Skeletal muscle cell (primary cell): ENCODE results near the gene CACNA1S.
A peak's percentile ranks its signal among the peaks of the same experiment; 100 is the strongest.

Source experiments
- DNase-seq: peaks from one replicate; pipeline ENCODE4 v3.0.0-alpha.2; 2010; ENCODE audit warnings: low read depth
- H3K4me3 ChIP-seq: 2 replicates; pipeline ENCODE4 v1.5.1; 2011; ENCODE audit warnings: low read depth, mild to moderate bottlenecking, control low read depth, low read length, moderate library complexity

The CACNA1S gene

DNA sequence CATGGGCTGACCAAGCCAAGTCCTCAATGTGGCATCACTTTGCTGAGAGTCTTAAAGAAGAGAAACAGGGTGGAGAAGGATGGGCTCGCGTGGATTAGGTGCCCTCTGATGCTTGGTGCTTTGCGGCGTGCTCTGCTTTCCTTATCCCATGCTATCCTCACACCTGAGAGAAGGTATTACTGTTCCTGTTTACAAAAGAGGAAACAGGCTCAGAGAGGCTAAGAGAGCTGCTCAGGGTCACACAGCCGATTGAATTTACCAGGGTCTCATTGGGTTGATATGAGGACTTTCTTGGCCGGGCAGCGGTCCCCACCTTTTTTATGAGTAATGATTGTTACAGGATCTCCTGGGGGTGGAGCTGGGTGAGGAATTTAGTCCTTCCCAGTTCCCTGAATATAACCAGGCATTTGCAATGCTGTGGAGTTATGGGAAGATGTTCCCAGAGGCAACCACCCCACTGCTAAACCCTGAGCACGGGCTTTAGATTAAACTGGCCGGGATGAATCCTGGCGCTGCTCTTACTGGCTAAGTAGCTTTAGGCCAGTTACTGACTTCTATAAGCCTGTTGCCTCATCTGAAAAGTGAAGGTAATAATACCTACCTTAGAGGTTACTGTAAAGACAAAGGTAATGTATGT is 10.2 kb upstream of the CACNA1S start:
- no peak overlapping the region for H3K4me3 ChIP-seq
- no peak for DNase-seq

DNA sequence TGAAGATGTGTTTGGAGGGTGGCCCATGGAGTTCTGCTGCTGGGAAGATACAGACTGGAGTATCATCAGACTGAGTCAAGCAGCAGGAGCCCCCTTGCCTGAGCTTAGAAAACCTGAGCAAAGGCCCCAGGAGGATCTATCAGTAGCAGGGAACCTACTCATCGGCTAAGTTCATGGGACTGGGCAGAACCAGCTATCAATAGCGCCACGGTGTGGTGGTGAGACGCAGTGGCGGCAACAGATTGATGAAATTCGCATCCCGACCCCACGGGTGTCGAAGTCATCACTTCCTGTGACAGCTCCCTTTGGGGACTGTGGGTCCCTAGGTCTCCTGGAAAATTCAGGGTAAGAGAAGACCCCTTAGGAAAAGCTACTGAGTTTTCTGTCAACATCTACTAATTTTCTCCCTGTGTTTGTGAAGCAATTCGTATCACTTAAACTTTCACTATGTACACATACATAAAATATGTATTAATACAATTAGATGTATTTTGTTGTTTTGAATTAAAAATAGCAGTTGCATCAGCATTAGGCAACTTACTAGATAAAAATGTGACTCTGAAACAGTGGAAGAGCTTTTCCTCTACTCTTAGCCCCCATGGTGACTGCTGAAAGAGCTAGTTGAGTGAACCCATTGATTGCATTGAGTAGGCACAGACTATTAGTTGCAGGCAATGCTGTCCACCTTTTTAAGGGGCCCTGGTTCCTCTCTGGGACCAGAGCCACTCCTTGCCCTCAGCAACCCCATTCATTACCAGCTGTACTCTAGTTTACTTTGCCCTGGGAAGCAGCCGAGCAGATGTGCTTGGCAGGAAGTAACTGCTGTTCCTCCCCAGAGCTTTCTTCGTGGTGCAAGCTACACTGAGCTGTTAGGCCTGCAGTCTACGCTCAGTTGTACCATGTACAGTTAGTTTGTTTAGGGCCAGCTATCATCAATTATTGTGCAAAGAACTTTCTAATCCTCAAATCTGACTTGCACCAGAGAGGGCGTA is 7.3 kb upstream of the CACNA1S start:
- no peak overlapping the region for H3K4me3 ChIP-seq
- DNase-seq, result no peak

DNA sequence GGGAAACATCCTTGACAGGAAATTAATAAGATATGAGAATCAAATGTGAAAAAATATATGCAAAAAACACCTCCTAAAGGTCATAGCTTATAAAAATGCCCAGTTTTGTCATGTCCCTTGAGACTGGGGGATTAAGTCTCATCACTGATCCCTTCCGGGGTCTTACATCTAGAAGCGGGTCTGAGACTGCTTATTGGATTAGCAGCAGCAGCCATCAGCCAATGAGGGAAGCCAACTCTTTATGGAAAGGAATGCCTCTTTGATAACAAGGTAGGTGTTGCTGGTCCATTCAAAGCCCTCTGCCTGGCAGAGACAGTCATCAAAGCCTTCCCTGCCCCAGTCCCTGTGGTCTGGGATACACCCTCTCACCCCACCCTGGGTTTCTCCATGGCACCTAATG is 3.9 kb upstream of the CACNA1S start:
- DNase-seq, result no peak
- no peak overlapping the region for H3K4me3 ChIP-seq

DNA sequence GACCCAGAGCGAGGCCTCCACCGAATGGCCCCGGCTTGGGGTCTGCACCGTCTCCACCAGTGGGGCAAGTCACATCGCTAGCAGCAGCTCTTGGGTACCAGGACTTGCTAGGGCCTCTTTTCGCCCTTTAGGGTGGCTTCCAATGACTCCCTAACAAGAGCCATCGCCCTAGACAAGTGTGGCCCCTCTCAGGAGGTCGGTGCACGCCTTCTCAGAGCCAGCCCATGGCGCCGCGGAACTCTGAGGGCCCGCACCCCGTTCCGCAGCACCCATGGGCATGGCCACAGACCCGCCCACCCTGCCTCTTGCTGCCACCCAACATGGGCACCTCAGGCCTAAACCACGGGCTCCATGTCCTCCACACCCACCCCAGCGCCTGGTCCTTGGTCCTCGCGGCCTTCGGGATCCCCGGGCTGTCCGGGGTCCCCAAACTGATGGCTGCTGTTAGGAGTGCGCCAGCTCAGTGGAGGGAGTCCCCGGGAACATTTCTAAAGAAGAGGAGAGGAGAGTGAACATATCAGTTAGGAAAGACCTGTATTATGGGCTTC is 3.2 kb upstream of the CACNA1S start:
- H3K4me3 ChIP-seq, result no peak overlapping the region
- DNase-seq, result no peak

DNA sequence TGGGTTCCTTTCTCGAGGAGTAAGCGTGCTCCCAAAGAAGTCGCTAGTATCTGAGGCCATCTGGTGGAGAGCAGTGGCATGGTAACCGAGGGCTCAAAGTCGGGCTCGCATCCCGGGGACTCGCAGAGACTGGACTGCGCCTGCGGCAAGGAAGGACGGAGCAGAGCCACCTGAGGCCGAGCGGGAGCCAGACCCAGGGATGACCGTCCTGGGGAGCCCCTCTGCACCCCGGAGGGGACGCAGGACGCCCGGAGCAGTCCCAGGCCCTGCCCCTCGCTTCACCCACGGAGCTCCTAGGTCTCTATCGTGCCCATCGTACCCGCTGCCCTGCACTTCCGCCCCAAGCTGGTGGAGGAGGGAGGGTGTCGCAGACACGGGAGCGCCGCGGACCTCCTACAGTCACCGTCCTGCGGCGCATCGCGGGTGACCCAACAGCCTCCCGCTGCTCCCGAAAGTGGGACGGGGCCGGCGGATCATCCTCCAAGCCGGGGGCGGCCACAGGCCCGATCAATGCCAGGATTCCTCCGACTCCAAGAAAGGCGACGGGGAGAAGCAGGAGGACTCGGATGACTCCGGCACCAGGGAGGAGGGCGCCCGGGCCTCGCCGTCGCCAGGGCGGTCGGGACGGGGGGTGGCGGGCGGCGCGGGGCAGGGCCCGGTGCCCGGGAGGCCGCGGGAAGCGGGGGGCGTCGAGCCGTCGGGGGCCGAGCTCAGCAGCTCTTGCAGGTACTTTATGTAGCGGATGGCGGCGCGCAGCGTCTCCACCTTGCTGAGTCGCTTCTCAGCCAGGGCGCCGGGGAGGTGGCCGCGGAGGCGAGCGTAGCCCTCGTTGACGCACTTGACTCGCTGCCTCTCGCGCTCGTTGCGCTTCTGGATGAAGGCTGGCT is 2.3 kb upstream of the CACNA1S start:
- peak overlapping the region; percentile 57 for H3K4me3 ChIP-seq
- peak; percentile 45 for DNase-seq

DNA sequence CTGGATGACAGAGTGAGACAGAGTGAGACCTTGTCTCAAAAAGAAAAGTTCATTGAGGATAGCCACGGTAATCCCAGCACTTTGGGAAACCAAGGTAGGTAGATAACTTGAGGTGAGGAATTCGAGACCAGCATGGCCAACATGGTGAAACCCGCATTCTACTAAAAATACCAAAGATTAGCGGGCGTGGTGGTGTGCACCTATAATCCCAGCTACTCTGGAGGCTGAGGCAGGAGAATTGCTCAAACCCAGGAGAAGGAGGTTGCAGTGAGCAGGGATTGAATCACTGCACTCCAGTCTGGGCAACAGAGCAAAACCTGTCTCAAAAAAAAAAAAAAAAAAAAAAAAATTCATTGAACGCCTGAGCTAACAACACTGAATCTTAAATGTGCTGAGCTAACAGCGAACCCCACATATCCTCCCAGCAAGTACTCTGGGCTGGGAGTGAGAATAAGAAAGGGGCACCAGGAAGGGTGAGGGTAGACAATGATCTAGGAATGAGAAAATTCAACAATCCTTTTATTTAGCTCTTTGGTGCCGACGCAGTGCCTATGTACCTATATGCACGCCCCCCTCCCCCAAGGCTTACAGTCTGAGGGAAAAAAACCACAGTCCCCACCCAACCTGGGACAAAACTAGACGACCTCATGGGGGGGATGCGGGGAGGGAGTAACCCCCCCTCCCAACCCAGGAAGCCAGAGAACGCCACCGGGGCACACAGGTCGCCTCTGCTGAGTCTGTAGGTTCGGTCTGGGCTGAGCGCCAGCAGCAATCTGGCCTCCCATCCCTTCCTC is 1.4 kb upstream of the CACNA1S start:
- H3K4me3 ChIP-seq, result peak overlapping the region; percentile 57
- no peak for DNase-seq

DNA sequence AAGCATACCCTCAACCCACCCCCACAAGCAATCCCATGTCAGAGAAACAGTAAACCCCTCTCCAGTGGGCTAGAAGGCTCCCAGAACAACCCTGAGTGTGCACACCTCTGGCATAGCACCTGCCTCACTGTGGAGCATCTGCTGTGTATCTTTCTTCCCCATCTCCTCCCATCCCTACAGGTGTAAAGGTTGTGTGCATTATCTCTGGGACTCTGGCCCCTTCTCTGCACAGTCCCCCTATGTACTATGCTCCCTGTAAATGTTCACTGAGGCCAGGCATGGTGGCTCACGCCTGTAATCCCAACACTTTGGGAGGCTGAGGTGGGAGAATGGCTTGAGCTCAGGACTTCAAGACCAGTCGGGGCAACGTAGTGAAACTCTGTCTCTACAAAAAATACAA is 700 bp upstream of the CACNA1S start:
- H3K4me3 ChIP-seq, result no peak overlapping the region
- DNase-seq, result no peak

DNA sequence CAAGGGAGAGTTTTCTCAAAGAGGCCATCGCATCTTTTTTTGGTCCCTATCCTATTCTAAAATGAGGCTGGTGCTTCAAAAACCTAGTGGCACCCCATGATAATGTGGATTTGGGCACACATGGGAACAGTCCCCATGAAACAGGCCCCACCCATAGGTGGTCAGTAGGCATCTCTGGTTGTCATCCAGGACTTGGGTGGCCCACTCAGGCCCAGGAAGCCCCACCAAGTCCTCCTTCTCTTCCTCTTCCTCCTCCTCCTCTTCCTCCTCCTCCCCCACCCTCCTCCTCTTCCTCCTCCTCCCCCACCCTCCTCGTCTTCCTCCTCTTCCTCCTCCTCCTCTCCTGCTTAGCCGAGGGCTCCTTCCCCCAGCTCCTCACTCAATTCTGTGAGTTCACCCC is 554 bp downstream of the CACNA1S start:
- no peak for DNase-seq
- H3K4me3 ChIP-seq, result no peak overlapping the region

DNA sequence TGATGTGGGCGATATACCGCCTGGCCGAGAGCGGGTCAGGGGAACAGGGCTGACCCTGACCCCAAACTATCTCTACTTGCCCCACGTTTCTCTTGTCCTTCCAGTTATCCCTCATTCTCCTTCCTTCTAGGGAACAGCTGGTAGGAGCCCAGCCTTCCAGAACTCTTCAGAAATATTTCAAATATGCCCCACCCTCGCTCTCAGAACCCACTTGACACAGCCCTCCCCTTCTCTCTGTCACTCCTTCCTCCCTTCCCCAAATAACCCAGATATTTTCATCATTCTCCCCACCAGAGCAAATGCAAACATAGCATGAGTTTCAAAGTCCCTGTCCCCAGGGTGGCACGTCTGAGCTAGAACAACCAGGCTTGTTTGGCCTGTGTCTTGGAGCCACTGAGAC is 1.1 kb downstream of the CACNA1S start:
- no peak for DNase-seq
- no peak overlapping the region for H3K4me3 ChIP-seq

DNA sequence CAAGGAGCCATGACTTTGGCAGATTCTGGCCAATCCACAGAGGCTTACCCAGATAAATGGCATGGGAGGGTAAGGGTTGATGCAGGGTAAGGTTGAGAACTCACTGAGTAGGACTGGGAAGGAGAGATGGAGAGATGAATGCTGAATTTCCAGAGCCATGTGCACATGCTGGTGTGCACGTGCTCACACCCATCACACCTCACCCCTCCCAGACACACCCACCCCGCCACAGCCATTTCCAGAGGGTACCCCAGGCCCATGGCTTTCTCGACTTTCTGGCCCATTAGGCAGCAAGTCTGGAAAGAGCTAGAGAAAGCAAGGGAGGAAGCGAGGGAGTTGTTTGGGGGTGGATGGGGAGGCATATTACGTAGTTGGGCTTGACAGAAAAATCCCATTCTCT is 1.6 kb downstream of the CACNA1S start:
- H3K4me3 ChIP-seq, result no peak overlapping the region
- no peak for DNase-seq

DNA sequence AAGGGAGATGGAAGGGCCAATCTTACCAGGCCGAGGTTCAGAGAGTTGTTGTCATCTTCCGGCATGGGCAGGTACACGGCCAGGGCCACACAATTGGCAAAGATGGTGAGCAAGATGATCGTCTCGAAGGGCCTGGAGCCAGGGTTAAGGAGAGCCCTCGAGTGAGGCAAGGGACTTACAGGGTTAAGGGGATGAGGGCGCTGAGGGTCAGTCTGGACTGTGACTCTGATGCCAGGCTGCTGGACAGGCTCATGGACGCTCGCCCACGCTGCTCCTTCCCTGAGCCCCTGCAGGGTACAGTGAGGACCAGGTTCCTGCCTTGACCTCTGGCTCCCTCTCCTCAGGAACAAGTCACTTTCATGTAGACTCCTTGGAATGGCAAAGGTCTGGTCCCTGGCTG is 2.1 kb downstream of the CACNA1S start:
- H3K4me3 ChIP-seq, result no peak overlapping the region
- no peak for DNase-seq

DNA sequence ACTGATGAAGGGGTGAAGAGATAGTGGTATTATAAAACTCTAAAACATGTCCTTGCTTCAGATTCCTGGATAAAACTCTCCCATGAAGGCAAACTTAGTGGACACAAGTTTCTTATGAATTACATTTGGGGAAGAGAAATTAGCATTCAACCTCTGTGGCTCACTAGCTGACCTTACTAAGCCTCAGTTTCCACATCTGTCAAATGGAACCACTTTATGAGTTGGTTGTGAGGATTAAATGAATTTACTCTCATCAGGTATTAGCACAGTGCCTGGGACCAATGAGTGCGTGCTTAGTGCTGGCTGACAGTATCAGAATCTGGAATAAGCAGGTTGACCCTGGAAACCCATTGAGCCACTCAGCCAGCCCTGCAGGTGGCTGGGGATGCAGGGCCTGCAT is 2.6 kb downstream of the CACNA1S start:
- no peak overlapping the region for H3K4me3 ChIP-seq
- DNase-seq, result no peak

DNA sequence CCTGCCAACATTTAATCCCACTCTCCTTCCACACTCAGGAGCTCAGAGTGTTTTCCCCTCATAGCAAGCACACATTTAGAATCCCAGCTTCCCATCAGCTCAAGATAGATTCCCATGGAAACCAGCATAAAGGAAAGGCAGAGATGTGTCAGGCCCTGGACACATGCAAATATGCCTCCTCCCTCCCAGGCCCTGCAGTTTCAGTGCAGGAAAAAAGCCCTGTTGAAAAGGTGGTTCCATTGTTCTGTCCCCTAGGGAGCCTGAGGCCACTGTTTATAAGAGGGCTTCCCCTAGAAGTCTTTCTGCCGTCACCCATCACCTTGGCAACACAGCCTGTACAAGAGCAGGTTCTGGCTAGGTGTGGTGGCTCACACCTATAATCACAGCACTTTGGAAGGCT is 3.6 kb downstream of the CACNA1S start:
- no peak for DNase-seq
- H3K4me3 ChIP-seq, result no peak overlapping the region

DNA sequence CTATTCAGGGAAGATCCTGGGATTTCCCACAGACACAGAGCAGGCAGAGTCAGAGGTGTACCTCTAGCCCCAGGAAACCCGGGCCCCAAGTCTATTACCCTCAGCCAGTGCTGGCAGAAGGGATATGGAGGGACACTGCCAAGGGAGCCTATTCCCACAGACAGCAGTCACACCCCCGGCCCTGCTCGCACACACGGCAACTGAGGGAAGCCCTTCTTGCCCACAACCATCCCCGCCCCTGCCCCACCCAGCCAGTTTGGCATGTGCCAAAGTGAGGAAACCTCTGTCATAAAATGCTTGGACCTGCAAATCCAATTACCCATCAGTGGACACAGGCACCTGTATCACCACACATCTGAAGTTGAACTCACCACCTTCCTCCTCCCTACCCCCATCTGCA is 6.5 kb downstream of the CACNA1S start:
- no peak for DNase-seq

DNA sequence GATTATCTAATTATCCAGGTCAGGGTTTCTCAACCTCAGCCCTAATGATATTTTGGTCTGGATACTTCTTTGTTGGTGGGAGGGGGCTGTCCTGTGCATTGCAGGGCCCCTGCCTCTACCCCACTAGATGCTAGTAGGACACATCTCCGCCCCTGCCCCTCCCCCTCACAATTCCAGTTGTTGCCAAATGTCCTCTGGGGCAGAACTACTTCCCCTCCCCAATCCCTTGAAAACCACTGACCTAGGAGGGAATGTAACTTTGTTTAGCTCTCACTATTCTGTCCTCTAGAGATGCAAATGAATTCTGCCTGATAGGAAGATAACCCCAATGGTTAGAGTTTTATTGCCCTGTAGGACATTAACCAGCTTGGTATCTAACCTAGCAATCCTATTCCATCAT is 8.1 kb downstream of the CACNA1S start:
- DNase-seq, result no peak

More for the DNA sequence above, 6.5 kb downstream of the CACNA1S start:
- H3K4me3 ChIP-seq, result no peak overlapping the region

DNA sequence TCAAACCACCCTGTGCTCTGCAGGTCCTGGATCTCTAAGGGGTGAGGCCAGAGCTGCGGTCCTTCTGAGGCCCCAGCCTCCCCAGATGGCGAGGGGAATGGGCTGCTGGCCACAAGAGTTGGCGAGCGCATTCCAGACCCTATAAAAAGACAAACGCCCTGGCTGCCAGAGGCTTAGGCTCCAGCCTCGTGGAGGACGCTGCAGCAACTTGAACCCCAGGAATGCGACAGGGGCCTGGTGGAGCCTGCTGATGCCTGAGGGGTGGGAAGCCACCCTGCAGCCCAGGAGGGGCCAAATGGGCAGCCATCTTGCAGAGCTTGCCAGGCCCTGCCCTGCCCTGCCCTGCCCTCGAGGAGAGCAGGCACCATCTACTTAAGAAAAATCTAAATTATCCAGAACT is 8.6 kb downstream of the CACNA1S start:
- H3K4me3 ChIP-seq, result no peak overlapping the region
- no peak for DNase-seq

More for the DNA sequence above, 8.1 kb downstream of the CACNA1S start:
- H3K4me3 ChIP-seq, result no peak overlapping the region

DNA sequence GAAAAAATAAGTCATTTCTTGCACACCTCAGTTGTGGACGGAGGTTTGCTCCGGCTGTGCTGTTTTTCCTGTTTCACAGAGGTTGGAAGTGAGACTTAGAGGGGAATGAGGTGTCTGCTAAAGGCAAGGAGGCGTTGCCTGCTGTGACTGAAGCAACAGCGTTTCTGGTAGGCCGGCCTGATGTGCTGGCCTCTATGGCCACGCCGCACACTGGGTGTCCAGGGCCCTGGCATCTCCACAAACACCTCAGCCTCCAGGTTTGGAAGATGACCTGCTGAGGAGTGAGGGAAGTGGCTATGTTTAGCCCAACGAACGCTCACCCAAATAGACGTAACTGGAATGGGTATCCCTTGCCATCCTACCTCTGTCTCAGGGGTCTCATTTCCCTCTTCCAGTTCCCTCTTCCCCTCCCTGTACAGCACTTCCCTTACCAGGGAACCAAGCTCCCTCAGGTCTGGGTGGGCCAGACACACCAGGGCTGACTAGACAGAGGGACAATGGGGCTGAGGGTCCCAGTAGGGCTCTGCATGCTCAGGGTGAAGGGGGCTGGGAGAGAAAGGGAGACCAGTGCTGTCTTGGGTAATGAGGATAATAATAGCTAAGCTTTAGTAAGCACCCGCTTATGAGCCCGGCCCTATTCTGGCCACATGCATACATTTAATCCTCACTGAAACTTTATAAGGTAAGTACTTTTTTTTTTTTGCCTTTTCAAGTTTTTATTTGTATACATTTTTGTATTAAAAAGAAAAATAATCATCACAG is 11.9 kb downstream of the CACNA1S start:
- no peak for DNase-seq
- H3K4me3 ChIP-seq, result no peak overlapping the region

DNA sequence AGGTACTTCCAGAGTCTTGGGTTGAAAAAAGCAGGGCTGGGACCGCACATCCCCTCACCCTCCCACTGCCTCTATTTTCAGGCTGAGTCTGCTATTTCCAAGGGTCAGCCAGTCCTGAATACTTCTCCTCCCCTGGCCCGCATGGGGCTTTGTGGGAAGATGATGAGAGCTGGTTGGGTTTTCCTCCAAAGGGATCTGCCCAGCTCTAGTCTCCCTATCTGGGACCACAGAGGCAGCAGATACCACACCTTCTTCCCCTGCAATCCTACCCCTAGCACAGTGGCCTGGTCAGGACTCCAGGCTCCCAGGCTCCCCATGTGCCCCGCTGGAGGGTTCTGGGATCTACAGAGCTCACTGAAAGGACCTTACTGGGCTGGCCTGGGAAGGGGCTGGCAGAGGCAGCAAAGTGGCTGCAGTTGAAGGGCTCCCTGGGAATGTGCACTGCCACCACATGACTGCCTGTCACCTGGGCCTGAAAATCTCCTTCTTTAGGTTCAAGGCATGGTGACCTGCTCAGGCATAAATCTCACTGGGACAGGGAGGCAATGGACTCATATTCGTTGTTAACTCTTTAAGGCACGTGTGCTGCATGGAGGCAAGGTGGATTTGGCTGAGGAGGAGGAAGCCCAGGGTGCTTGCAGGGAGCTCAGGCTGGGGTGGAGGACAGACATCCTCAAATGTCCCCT is 13.1 kb downstream of the CACNA1S start:
- no peak overlapping the region for H3K4me3 ChIP-seq
- DNase-seq, result no peak
